Body of pancreas (tissue), 4 donors: ENCODE results near the gene COL18A1.

Source experiments
- POLR2A ChIP-seq, 3 donors: fragments of 450-650 bp; IDR thresholded peaks; one replicate each; pipeline ENCODE4 v1.6.1; 2016; ENCODE audit warnings: antibody characterized with exemption in 3 of 3, mild to moderate bottlenecking in 2 of 3
- TF ChIP-seq, protein P1 (sequence below), 7 experiments: fragments of 450-650 bp in 4 of 7; fragments of 200-600 bp in 3 of 7; sonication (generic) in 3 of 7; IDR thresholded peaks; one replicate each; pipeline ENCODE4 v1.5.1; 2016 to 2019; ENCODE audit warnings: antibody characterized with exemption in 7 of 7

DNA sequence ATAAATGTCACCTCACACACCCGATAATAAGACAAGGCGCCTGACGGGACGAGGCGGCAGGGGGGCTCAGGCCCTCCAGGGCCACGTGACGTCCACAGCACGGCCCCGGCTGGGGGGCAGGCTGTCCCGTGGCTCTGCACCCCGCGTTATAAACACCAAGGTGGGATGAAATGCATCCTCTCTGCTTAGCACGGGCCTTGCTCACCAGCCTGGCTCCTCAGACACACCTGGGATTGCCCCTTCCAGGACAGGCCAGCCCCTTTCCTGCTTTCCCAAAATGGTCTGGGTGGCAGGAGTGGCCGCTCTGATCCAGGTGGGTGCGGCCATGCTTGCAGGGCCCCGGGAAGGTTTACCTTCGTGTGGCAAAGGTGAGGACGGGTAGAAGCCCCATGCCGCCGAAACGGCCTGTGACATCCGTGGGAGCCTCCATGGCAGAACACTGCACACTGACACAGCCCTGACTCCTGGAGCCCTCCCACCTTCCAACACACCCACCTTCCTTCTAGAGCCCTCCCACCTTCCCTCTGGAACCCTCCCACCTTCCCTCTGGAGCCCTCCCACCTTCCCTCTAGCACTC, 101.4 kb downstream of the COL18A1 start:
- TF ChIP-seq, protein P1, sequence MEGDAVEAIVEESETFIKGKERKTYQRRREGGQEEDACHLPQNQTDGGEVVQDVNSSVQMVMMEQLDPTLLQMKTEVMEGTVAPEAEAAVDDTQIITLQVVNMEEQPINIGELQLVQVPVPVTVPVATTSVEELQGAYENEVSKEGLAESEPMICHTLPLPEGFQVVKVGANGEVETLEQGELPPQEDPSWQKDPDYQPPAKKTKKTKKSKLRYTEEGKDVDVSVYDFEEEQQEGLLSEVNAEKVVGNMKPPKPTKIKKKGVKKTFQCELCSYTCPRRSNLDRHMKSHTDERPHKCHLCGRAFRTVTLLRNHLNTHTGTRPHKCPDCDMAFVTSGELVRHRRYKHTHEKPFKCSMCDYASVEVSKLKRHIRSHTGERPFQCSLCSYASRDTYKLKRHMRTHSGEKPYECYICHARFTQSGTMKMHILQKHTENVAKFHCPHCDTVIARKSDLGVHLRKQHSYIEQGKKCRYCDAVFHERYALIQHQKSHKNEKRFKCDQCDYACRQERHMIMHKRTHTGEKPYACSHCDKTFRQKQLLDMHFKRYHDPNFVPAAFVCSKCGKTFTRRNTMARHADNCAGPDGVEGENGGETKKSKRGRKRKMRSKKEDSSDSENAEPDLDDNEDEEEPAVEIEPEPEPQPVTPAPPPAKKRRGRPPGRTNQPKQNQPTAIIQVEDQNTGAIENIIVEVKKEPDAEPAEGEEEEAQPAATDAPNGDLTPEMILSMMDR (IDR thresholded peaks at IDR 0.05) = no peak
- no peak for TF ChIP-seq POLR2A (IDR thresholded peaks at IDR 0.05)
